ENCODE data around the gene PLEKHH3.

Gene PLEKHH3

GRCh38 chr17:42653179-42654124 is 23.3 kb downstream of the PLEKHH3 start:
- Histone ChIP-seq H3K79me1 (replicated peaks; ENCODE audit: low read length, poor library complexity, severe bottlenecking) (peaks cover 2% of the 10 kb centered on the region), H3K9ac (ENCODE audit: low read length) (peak overlapping the region; percentile 89), H3K4me2 (ENCODE audit: low read length, poor library complexity, severe bottlenecking) (peak overlapping the region; percentile 77), H2AFZ (ENCODE audit: low read depth, low read length) (peak overlapping the region; percentile 7), H3K4me1 (ENCODE audit: control insufficient read depth, insufficient read depth, low read depth, low read length) (peaks cover 6% of the 10 kb centered on the region), H2BK15ac (ENCODE audit: low read depth, poor library complexity, severe bottlenecking) (no peak overlapping the region), H3K36me3 (ENCODE audit: control insufficient read depth in 1 of 2, insufficient read depth in 2 of 2, low read depth in 1 of 2, low read length in 2 of 2) (no peaks in the 10 kb centered on the region), H3K4me3 (ENCODE audit: insufficient read depth in 1 of 2, low read depth in 1 of 2, low read length in 2 of 2) (peak overlapping the region; percentile 42 to 77), H3K4ac (ENCODE audit: low read depth in 1 of 2, low read length in 2 of 2) (peak overlapping the region in 1 of 2 experiments; percentile 32), H3K9me3 (ENCODE audit: control insufficient read depth, low read length) (no peaks in the 10 kb centered on the region), H3K27me3 (ENCODE audit: control insufficient read depth in 1 of 2, insufficient read depth in 1 of 2, low read length in 2 of 2) (no peaks in the 10 kb centered on the region), H3K23ac (ENCODE audit: low read length in 2 of 2) (no peak overlapping the region), H3K14ac (ENCODE audit: low read length in 2 of 2) (no peak overlapping the region), H2BK12ac (ENCODE audit: low read length in 2 of 2) (peak overlapping the region in 1 of 2 experiments; percentile 7), H4K91ac (ENCODE audit: low read length) (no peak overlapping the region), H2AK5ac (ENCODE audit: low read length, severe bottlenecking) (no peak overlapping the region), H3K18ac (ENCODE audit: low read depth in 1 of 2, low read length in 2 of 2) (peak overlapping the region in 1 of 2 experiments; percentile 60), H2BK5ac (ENCODE audit: low read depth, low read length, poor library complexity, severe bottlenecking) (no peak overlapping the region), H2BK120ac (ENCODE audit: low read depth, low read length) (no peak overlapping the region), H3K27ac (ENCODE audit: low read length, poor library complexity, severe bottlenecking) (no peak overlapping the region), H4K8ac (ENCODE audit: low read length) (peak overlapping the region; percentile 70)
- WGBS = 33% methylated on average over 35 of the region's 42 CpGs
- peak; percentile 75 for DNase-seq

GRCh38 chr17:42651392-42651791 is 25.4 kb downstream of the PLEKHH3 start:
- no peaks in the 10 kb centered on the region for H3K9me3 ChIP-seq (ENCODE audit: control insufficient read depth, low read length)
- H3K79me1 ChIP-seq (replicated peaks; ENCODE audit: low read length, poor library complexity, severe bottlenecking) = no peaks in the 10 kb centered on the region
- H2BK12ac ChIP-seq (ENCODE audit: low read length in 2 of 2) = no peak overlapping the region
- no peak overlapping the region for H2AK5ac ChIP-seq (ENCODE audit: low read length, severe bottlenecking)
- H2BK120ac ChIP-seq (ENCODE audit: low read depth, low read length) = no peak overlapping the region
- no peak overlapping the region for H3K27ac ChIP-seq (ENCODE audit: low read length, poor library complexity, severe bottlenecking)
- no peak overlapping the region for H3K23ac ChIP-seq (ENCODE audit: low read length in 2 of 2)
- H2AFZ ChIP-seq (ENCODE audit: low read depth, low read length) = no peak overlapping the region
- DNase-seq = peak; percentile 34
- no peak overlapping the region for H3K18ac ChIP-seq (ENCODE audit: low read depth in 1 of 2, low read length in 2 of 2)
- no peak overlapping the region for H3K9ac ChIP-seq (ENCODE audit: low read length)
- H2BK15ac ChIP-seq (ENCODE audit: low read depth, poor library complexity, severe bottlenecking) = no peak overlapping the region
- no peak overlapping the region for H2BK5ac ChIP-seq (ENCODE audit: low read depth, low read length, poor library complexity, severe bottlenecking)
- no peak overlapping the region for H3K4me2 ChIP-seq (ENCODE audit: low read length, poor library complexity, severe bottlenecking)
- H4K8ac ChIP-seq (ENCODE audit: low read length) = no peak overlapping the region
- no peaks in the 10 kb centered on the region for H3K27me3 ChIP-seq (ENCODE audit: control insufficient read depth in 1 of 2, insufficient read depth in 1 of 2, low read length in 2 of 2)
- H3K4ac ChIP-seq (ENCODE audit: low read depth in 1 of 2, low read length in 2 of 2) = no peak overlapping the region
- 93% methylated on average over 2 of the region's 4 CpGs for WGBS
- no peak overlapping the region for H3K14ac ChIP-seq (ENCODE audit: low read length in 2 of 2)
- H3K4me3 ChIP-seq (ENCODE audit: insufficient read depth in 1 of 2, low read depth in 1 of 2, low read length in 2 of 2) = no peak overlapping the region
- peaks cover 6% of the 10 kb centered on the region for H3K4me1 ChIP-seq (ENCODE audit: control insufficient read depth, insufficient read depth, low read depth, low read length)
- H4K91ac ChIP-seq (ENCODE audit: low read length) = no peak overlapping the region
- no peaks in the 10 kb centered on the region for H3K36me3 ChIP-seq (ENCODE audit: control insufficient read depth in 1 of 2, insufficient read depth in 2 of 2, low read depth in 1 of 2, low read length in 2 of 2)

- Histone ChIP-seq H2BK12ac (ENCODE audit: low read length in 2 of 2) (no peak overlapping the region), H3K9ac (ENCODE audit: low read length) (no peak overlapping the region), H3K18ac (ENCODE audit: low read depth in 1 of 2, low read length in 2 of 2) (no peak overlapping the region), H3K4me3 (ENCODE audit: insufficient read depth in 1 of 2, low read depth in 1 of 2, low read length in 2 of 2) (no peak overlapping the region), H3K23ac (ENCODE audit: low read length in 2 of 2) (no peak overlapping the region), H3K4me1 (ENCODE audit: control insufficient read depth, insufficient read depth, low read depth, low read length) (no peaks in the 10 kb centered on the region), H4K91ac (ENCODE audit: low read length) (no peak overlapping the region), H3K36me3 (ENCODE audit: control insufficient read depth in 1 of 2, insufficient read depth in 2 of 2, low read depth in 1 of 2, low read length in 2 of 2) (no peaks in the 10 kb centered on the region), H2AK5ac (ENCODE audit: low read length, severe bottlenecking) (no peak overlapping the region), H3K4me2 (ENCODE audit: low read length, poor library complexity, severe bottlenecking) (no peak overlapping the region), H3K27ac (ENCODE audit: low read length, poor library complexity, severe bottlenecking) (no peak overlapping the region), H2BK5ac (ENCODE audit: low read depth, low read length, poor library complexity, severe bottlenecking) (peak overlapping the region; percentile 14), H4K8ac (ENCODE audit: low read length) (no peak overlapping the region), H2BK120ac (ENCODE audit: low read depth, low read length) (no peak overlapping the region), H3K9me3 (ENCODE audit: control insufficient read depth, low read length) (no peaks in the 10 kb centered on the region), H3K14ac (ENCODE audit: low read length in 2 of 2) (no peak overlapping the region), H3K4ac (ENCODE audit: low read depth in 1 of 2, low read length in 2 of 2) (no peak overlapping the region), H2AFZ (ENCODE audit: low read depth, low read length) (no peak overlapping the region), H3K27me3 (ENCODE audit: control insufficient read depth in 1 of 2, insufficient read depth in 1 of 2, low read length in 2 of 2) (no peaks in the 10 kb centered on the region), H2BK15ac (ENCODE audit: low read depth, poor library complexity, severe bottlenecking) (no peak overlapping the region), H3K79me1 (replicated peaks; ENCODE audit: low read length, poor library complexity, severe bottlenecking) (no peaks in the 10 kb centered on the region)
- 89% methylated on average over 5 of the region's 5 CpGs for WGBS
- DNase-seq = no peak
These were observed 29.0 kb downstream of the PLEKHH3 start for GRCh38 chr17:42647778-42648177.

- Histone ChIP-seq H4K8ac (ENCODE audit: low read length) (no peak overlapping the region), H3K36me3 (ENCODE audit: control insufficient read depth in 1 of 2, insufficient read depth in 2 of 2, low read depth in 1 of 2, low read length in 2 of 2) (no peaks in the 10 kb centered on the region), H3K14ac (ENCODE audit: low read length in 2 of 2) (no peak overlapping the region), H3K4me2 (ENCODE audit: low read length, poor library complexity, severe bottlenecking) (no peak overlapping the region), H3K79me1 (replicated peaks; ENCODE audit: low read length, poor library complexity, severe bottlenecking) (no peaks in the 10 kb centered on the region), H3K9me3 (ENCODE audit: control insufficient read depth, low read length) (no peaks in the 10 kb centered on the region), H2BK5ac (ENCODE audit: low read depth, low read length, poor library complexity, severe bottlenecking) (no peak overlapping the region), H3K27me3 (ENCODE audit: control insufficient read depth in 1 of 2, insufficient read depth in 1 of 2, low read length in 2 of 2) (peaks cover 15 to 22% of the 10 kb centered on the region in 2 experiments), H2BK15ac (ENCODE audit: low read depth, poor library complexity, severe bottlenecking) (no peak overlapping the region), H3K4ac (ENCODE audit: low read depth in 1 of 2, low read length in 2 of 2) (no peak overlapping the region), H2BK120ac (ENCODE audit: low read depth, low read length) (no peak overlapping the region), H3K4me1 (ENCODE audit: control insufficient read depth, insufficient read depth, low read depth, low read length) (no peaks in the 10 kb centered on the region), H2BK12ac (ENCODE audit: low read length in 2 of 2) (no peak overlapping the region), H4K91ac (ENCODE audit: low read length) (no peak overlapping the region), H3K4me3 (ENCODE audit: insufficient read depth in 1 of 2, low read depth in 1 of 2, low read length in 2 of 2) (no peak overlapping the region), H3K9ac (ENCODE audit: low read length) (no peak overlapping the region), H2AFZ (ENCODE audit: low read depth, low read length) (no peak overlapping the region), H3K23ac (ENCODE audit: low read length in 2 of 2) (no peak overlapping the region), H2AK5ac (ENCODE audit: low read length, severe bottlenecking) (no peak overlapping the region), H3K27ac (ENCODE audit: low read length, poor library complexity, severe bottlenecking) (no peak overlapping the region), H3K18ac (ENCODE audit: low read depth in 1 of 2, low read length in 2 of 2) (no peak overlapping the region)
- DNase-seq = no peak
- WGBS = 72% methylated on average over 2 of the region's 2 CpGs
These were observed 34.5 kb downstream of the PLEKHH3 start for GRCh38 chr17:42642336-42642735.
